Right forelimb (tissue), 1 donor: Measurements from ENCODE around the gene FLYWCH1.
A peak's percentile ranks its signal among the peaks of the same experiment; 100 is the strongest.
"Not testable (repeated sequence)": the region's sequence is repeated elsewhere in the genome, so short reads cannot be mapped to it uniquely, and the experiment has no call there.

ENCODE experiments used
- DNase-seq: peaks from one replicate; pipeline ENCODE4 v3.0.0-alpha.2; 2018

The FLYWCH1 gene

GRCh38 chr16:2900526-2901075 lies 11.1 kb upstream of the FLYWCH1 start:
- DNase-seq, result no peak

- no peak for DNase-seq
These were observed 9.2 kb upstream of the FLYWCH1 start for GRCh38 chr16:2902337-2903130.

DNA sequence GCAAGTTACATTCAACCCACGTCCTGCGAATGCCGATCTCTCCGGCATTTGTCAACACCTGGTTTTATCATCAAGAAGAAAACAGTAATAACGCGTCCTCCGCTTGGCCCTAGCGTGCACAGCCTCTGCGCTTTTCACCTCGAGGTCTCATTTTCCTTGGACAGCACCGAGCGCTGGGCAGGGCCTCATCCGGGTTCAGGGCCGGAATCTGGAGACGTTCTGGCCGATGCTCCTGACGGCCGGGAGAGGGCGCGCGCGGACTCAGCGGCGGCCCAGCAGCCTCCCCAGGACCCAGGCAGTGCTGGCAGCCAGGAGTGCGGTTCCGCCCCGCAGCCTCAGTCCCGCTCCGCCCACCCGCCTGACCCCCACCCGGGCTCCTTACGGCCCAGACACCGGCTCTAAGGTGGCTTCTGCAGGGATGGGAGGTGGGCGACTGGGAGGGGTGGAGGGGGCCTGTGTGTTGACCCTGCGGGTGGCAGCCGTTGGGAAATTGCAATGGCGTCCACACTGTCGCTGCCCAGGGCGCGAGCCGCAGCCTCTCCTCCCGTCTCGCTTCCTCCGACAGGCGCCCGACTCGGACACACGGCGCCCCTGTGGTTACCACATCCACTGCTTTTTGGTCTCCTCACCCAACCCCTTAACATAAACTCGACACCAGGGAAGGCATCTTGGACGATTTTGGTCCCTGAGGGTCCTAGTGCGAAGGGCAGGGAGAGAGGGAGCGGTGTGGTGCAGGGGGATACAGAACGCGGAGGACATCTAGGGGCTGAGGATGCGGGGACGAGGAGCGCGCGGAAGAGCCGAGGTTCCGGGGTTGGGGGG lies 7.4 kb upstream of the FLYWCH1 start:
- DNase-seq, result peak; percentile 91

DNA sequence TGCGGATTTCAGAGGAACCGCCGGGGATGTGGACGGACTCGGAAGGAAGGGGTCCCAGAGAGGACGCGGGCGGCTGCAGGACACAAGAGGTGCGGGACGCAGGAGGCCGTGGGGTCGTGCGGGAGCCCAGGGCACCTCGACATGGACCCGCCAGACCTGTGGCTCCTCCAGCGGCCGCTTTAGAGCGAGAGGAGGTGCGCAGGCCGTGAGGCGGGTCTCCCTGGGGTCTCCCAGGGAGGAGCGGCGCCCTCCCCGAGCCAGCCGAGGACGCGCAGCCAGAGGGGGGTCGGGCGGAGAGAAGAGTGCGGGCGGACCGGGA lies 6.8 kb upstream of the FLYWCH1 start:
- no peak for DNase-seq

DNA sequence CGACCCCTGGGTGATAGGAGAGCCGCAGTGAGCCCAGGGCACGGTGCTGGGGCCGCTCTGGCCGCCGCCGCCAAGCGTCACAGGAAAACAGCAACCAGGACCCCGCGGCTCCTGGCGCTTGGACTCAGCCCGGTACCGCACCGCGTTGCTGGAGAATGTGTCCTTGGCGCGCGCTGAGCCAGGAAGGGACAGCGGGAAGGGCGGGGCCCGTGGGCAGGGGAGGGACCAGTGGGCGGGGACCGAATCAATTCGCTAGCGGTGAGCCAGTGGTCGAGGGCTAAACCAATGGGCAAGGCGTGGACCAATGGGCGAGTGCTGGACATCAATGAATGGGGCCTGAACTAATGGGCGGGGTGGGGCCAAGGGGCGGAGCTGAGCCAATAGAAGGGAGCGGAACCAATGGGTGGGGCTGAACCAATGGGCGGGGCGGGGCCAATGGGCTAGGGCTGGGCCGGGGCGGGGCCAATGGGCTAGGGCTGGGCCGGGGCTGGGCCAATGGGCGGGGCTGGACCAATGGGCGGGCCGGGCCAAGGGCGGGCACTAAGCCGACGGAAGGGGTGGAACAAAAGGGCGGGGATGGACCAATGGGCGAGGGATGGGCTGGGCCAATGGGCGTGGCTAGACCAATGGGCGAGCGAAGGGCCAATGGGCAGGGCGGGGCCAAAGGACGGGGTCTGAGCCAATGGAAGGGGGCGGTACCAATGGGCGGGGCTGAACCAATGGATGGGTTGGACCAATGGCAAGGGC lies 6.3 kb upstream of the FLYWCH1 start:
- peak; percentile 93 for DNase-seq

GRCh38 chr16:2905988-2906387 lies 5.7 kb upstream of the FLYWCH1 start:
- DNase-seq, result no peak

GRCh38 chr16:2907084-2907753 lies 4.5 kb upstream of the FLYWCH1 start:
- not testable (repeated sequence) for DNase-seq

GRCh38 chr16:2910441-2910969 lies 1.2 kb upstream of the FLYWCH1 start:
- DNase-seq, result no peak

- peak; percentile 58 for DNase-seq
These were observed 834 bp downstream of the FLYWCH1 start for GRCh38 chr16:2912330-2913199.

GRCh38 chr16:2913603-2914002 lies 1.9 kb downstream of the FLYWCH1 start:
- no peak for DNase-seq

DNA sequence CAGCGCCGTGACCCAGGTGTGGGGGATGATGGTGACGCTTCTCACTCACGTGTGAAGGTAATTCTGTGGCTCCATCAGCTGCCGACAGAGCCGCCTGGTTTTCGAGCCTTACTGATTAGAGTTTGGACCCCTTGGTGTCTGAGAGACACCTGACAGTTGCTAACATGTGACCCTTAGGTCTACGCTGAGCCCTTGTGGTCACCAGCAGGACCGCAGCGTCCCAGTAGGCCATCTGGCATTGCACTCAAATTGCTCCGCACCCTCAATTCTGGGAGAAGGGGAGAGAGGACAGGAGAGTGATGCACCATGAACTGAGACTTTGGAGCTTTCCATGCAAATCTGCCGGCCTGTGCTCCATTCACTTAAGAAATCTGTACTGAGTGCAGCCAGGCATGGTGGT lies 2.5 kb downstream of the FLYWCH1 start:
- no peak for DNase-seq

- DNase-seq, result no peak
These were observed 3.6 kb downstream of the FLYWCH1 start for GRCh38 chr16:2915196-2915929.

DNA sequence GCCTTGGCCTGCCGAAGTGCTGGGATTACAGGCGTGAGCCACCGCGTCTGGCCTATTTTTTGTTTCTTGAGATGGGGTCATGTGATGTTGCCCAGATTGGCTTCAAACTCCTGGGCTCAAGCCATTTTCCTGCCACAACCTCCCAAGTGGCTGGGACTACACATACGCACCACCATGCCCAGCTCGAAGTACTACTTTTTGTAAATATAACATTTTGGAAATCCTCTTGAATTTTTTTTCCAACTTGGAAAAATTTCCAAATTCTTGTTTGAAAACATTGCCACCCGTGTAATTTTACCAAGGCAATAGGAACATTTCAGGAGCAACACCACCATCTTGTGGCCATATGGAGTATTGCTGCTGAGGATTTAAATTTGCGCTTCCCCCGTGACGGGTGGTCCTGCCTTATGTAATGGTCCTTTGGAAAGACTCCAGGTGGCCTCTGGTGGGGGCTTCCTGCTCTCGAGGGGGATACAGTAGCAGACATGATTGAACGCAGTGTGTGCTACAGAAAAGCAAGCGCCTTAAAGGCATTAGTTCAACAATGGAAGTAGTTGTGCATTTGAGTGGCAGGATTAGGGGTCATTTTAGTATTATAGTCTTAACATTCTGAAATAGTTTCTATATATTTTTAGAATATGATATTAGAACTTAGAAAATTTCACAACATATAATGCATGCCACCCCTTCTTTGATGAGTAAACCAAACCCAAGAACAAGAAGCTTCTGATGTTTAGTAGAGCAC lies 8.0 kb downstream of the FLYWCH1 start:
- peak; percentile 78 for DNase-seq

GRCh38 chr16:2923481-2923880 lies 11.8 kb downstream of the FLYWCH1 start:
- no peak for DNase-seq

DNA sequence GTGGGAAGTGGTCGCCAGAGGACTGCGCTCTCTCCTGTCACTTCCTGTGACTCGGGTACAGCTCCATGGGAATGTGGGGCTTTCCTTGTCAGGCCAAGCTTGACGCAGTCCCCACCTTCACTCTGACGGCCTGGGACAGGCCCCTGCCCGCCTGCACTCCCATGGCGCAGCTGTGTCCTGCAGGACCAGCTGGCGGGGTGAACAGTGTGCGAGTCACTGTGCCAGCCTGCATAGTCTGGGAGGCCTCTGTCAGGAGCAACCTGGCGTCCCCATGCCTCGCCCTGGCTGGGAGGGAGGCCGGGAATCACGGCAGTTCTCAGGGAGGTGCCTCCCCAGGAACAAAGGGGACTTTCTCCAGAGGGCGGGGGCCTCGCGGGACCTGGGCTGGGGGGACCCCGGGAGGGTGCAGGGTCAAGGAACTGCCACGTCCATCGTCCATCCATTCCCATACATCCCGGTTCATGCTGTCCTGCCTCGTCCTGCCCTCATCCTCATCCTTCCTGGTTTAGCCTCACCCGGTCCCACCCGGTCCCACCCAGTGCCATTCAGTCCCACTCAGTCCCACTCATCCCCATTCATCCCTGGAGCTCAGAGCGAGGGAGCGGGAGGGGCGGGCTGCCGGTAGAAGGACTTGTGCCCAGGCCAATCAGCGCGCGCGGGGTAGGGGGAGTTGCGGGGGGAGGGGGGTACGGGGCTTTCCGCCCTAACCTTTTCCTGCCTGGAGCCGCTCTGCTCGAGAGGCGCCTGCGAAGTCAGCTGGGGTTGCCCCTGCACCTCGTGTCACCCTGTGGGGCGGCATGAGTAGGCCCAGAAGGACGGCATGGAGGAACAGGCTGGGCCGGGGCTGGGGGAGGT lies 13.4 kb downstream of the FLYWCH1 start:
- DNase-seq, result no peak

- no peak for DNase-seq
These were observed 14.4 kb downstream of the FLYWCH1 start for GRCh38 chr16:2925951-2926649.

GRCh38 chr16:2926650-2926999 lies 14.9 kb downstream of the FLYWCH1 start:
- DNase-seq, result no peak

- peak; percentile 86 for DNase-seq
These were observed 15.4 kb downstream of the FLYWCH1 start for GRCh38 chr16:2927010-2927646.
